Colonic mucosa (tissue), 4 donors: ENCODE results near the gene ADAMTS2. TPM values are rescaled to one million over a fixed set of nuclear protein-coding genes. Genes with fewer than 3 reads are reported as not detected.
A peak's percentile ranks its signal among the peaks of the same experiment; 100 is the strongest.
"Not testable (repeated sequence)": the region's sequence is repeated elsewhere in the genome, so short reads cannot be mapped to it uniquely, and the experiment has no call there.

ENCODE experiments used
- DNase-seq: peaks from one replicate; pipeline ENCODE4 v3.0.0-alpha.2; 2020
- H3K27ac ChIP-seq: fragments of 200-600 bp; one replicate; pipeline ENCODE4 v1.8.0; 2021
- H3K27me3 ChIP-seq: fragments of 200-600 bp; one replicate; pipeline ENCODE4 v1.8.0; 2021
- H3K36me3 ChIP-seq: fragments of 200-600 bp; one replicate; pipeline ENCODE4 v1.8.0; 2021
- H3K4me1 ChIP-seq: fragments of 200-600 bp; one replicate; pipeline ENCODE4 v1.8.0; 2021; ENCODE audit warnings: mild to moderate bottlenecking
- H3K4me3 ChIP-seq: fragments of 200-600 bp; one replicate; pipeline ENCODE4 v1.8.0; 2021
- H3K9ac ChIP-seq, 2 donors: one replicate each; pipeline ENCODE4 v1.7.0; 2013; ENCODE audit warnings: control low read depth in 2 of 2, low read depth in 2 of 2, low read length in 2 of 2
- H3K9me3 ChIP-seq: fragments of 200-600 bp; one replicate; pipeline ENCODE4 v1.8.0; 2021
- CTCF ChIP-seq: fragments of 200-600 bp; IDR thresholded peaks from one replicate; pipeline ENCODE4 v1.8.0; 2022; ENCODE audit warnings: antibody characterized with exemption, mild to moderate bottlenecking
- intact Hi-C: fragments of 100-400 bp; cut with DNase I; formaldehyde crosslinking; loops from one replicate; pipeline ENCODE4 v1.14.1; 2022
- total RNA-seq, 2 donors: library from RNA; stranded (reverse); fragmentation: NEBNext Ultra II Directional in 1 of 2; extraction: Animal tissue kit (Norgen Biotek cat#: 25700) in 1 of 2; gene quantifications; one replicate each; pipeline ENCODE4 v1.2.1, GENCODE V29; 2021
- donor health status: healthy.
- donor health status: DM: no; HTN: no; CAD: no.
- donor health status: DM: no; HTN: no; CAD: no.

Gene ADAMTS2
- total RNA-seq, 2 donors from 2014 or later = 2.9 to 4.0 TPM

GRCh38 chr5:179113143-179113530 lies 232.1 kb downstream of the ADAMTS2 start:
- Histone ChIP-seq H3K27me3 (no peaks in the 10 kb centered on the region), H3K4me1 (no peaks in the 10 kb centered on the region), H3K9ac (no peak overlapping the region), H3K4me3 (no peak overlapping the region), H3K9me3 (no peaks in the 10 kb centered on the region), H3K36me3 (no peaks in the 10 kb centered on the region), H3K27ac (no peak overlapping the region)
- no peak for TF ChIP-seq CTCF
- intact Hi-C loops = no loop called here
- peak; percentile 8 for DNase-seq

- Histone ChIP-seq H3K9ac (no peak overlapping the region), H3K27ac (no peak overlapping the region), H3K27me3 (no peaks in the 10 kb centered on the region), H3K9me3 (no peaks in the 10 kb centered on the region), H3K36me3 (no peaks in the 10 kb centered on the region), H3K4me3 (no peak overlapping the region), H3K4me1 (no peaks in the 10 kb centered on the region)
- peak; percentile 9 for DNase-seq
- intact Hi-C loops = no loop called here
- no peak for TF ChIP-seq CTCF
Measured at GRCh38 chr5:179112469-179113142, 232.7 kb downstream of the ADAMTS2 start.

GRCh38 chr5:179111267-179112207 lies 233.7 kb downstream of the ADAMTS2 start:
- DNase-seq = peak; percentile 7
- H3K36me3 ChIP-seq = no peaks in the 10 kb centered on the region
- H3K4me3 ChIP-seq = no peak overlapping the region
- H3K27me3 ChIP-seq = no peaks in the 10 kb centered on the region
- H3K4me1 ChIP-seq = no peaks in the 10 kb centered on the region
- no peak overlapping the region for H3K9ac ChIP-seq
- intact Hi-C loops = no loop called here
- H3K9me3 ChIP-seq = no peaks in the 10 kb centered on the region
- no peak overlapping the region for H3K27ac ChIP-seq
- no peak for TF ChIP-seq CTCF

- Histone ChIP-seq H3K4me1 (no peaks in the 10 kb centered on the region), H3K4me3 (no peak overlapping the region), H3K27me3 (no peaks in the 10 kb centered on the region), H3K9me3 (no peaks in the 10 kb centered on the region), H3K27ac (no peak overlapping the region), H3K36me3 (no peaks in the 10 kb centered on the region), H3K9ac (no peak overlapping the region)
- TF ChIP-seq CTCF = no peak
- intact Hi-C loops = no loop called here
- no peak for DNase-seq
Measured at GRCh38 chr5:179110528-179110927, 234.7 kb downstream of the ADAMTS2 start.

GRCh38 chr5:179101282-179101681 lies 244.0 kb downstream of the ADAMTS2 start:
- H3K4me1 ChIP-seq, H3K36me3 ChIP-seq, H3K27ac ChIP-seq, H3K4me3 ChIP-seq, intact Hi-C loops, H3K9ac ChIP-seq, H3K9me3 ChIP-seq, H3K27me3 ChIP-seq, DNase-seq: not testable (repeated sequence)

GRCh38 chr5:179089502-179089901 lies 255.8 kb downstream of the ADAMTS2 start:
- no peak overlapping the region for H3K9ac ChIP-seq
- peaks cover 9% of the 10 kb centered on the region for H3K9me3 ChIP-seq
- no peak overlapping the region for H3K27ac ChIP-seq
- no peaks in the 10 kb centered on the region for H3K4me1 ChIP-seq
- TF ChIP-seq CTCF = no peak
- intact Hi-C loops = no loop called here
- no peak for DNase-seq
- no peaks in the 10 kb centered on the region for H3K27me3 ChIP-seq
- no peaks in the 10 kb centered on the region for H3K36me3 ChIP-seq
- H3K4me3 ChIP-seq = no peak overlapping the region
